Measurements from ENCODE around the gene INCENP.

The INCENP gene

DNA sequence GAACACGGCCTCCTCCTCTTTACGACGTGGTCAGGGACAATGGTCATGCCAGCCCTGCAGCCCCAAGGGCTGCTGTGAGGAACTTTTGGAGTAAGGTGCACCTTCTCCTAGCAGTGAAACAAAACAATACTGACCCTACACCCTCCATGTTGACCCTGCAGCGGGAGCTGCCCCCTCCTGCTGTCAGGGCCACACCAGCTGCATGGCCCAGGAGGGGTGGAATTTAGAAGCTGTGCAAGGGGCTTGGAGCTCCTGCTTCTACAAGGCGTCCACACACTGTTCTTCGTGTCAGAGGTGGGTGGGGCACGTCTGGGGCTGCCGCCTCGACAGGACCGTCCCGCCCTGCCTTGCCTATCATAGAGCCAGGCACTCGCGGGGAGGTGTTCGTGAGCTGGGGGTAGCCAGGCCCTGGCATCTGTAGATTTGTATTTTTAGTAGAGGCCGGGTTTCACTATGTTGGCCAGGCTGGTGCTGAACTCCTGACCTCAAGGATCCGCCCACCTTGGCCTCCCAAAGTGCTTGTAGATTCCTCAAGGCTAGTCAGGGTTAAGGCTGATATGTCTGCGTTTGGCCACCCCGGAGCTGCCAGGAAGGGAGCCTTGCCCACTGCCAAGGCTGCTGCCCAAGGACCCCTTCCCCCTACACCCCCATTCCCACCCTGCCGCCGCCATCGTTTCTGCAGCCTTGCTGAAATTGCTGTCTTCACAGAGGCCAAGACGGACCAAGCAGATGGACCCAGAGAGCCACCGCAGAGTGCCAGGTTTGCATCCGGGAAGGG lies 15.9 kb downstream of the INCENP start:
- Histone ChIP-seq H3K36me3 (replicated peaks; ENCODE audit: insufficient read depth, low read length) (peaks cover 4% of the 10 kb centered on the region; the same call in 1 of the 2 replicates), H3K79me2 (ENCODE audit: low read length) (peaks cover 49% of the 10 kb centered on the region), H3K4me2 (ENCODE audit: low read depth, low read length) (no peak overlapping the region), H2AFZ (ENCODE audit: low read length) (no peak overlapping the region), H3K27me3 (replicated peaks; ENCODE audit: insufficient read depth, low read length) (no peaks in the 10 kb centered on the region), H3K4me1 (ENCODE audit: low read length) (no peaks in the 10 kb centered on the region), H3K4me3 (ENCODE audit: low read length) (no peak overlapping the region), H3K27ac (ENCODE audit: low read length) (no peak overlapping the region), H3K9me3 (replicated peaks; ENCODE audit: insufficient read depth, low read length) (no peaks in the 10 kb centered on the region), H3F3A (ENCODE audit: insufficient read depth, low read length) (no peaks in the 10 kb centered on the region), H3K9me2 (replicated peaks; ENCODE audit: insufficient read depth, low read length) (no peaks in the 10 kb centered on the region), H4K20me1 (ENCODE audit: insufficient read depth, low read length) (no peaks in the 10 kb centered on the region), H3K9ac (ENCODE audit: low read length) (no peak overlapping the region)
- TF ChIP-seq, protein P1, sequence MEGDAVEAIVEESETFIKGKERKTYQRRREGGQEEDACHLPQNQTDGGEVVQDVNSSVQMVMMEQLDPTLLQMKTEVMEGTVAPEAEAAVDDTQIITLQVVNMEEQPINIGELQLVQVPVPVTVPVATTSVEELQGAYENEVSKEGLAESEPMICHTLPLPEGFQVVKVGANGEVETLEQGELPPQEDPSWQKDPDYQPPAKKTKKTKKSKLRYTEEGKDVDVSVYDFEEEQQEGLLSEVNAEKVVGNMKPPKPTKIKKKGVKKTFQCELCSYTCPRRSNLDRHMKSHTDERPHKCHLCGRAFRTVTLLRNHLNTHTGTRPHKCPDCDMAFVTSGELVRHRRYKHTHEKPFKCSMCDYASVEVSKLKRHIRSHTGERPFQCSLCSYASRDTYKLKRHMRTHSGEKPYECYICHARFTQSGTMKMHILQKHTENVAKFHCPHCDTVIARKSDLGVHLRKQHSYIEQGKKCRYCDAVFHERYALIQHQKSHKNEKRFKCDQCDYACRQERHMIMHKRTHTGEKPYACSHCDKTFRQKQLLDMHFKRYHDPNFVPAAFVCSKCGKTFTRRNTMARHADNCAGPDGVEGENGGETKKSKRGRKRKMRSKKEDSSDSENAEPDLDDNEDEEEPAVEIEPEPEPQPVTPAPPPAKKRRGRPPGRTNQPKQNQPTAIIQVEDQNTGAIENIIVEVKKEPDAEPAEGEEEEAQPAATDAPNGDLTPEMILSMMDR (IDR thresholded peaks at IDR 0.05; ENCODE audit: low read length): no peak
- no peak for TF ChIP-seq EZH2 (optimal IDR thresholded peaks at IDR 0.05; ENCODE audit: low read depth, low read length)
- no peak for DNase-seq

DNA sequence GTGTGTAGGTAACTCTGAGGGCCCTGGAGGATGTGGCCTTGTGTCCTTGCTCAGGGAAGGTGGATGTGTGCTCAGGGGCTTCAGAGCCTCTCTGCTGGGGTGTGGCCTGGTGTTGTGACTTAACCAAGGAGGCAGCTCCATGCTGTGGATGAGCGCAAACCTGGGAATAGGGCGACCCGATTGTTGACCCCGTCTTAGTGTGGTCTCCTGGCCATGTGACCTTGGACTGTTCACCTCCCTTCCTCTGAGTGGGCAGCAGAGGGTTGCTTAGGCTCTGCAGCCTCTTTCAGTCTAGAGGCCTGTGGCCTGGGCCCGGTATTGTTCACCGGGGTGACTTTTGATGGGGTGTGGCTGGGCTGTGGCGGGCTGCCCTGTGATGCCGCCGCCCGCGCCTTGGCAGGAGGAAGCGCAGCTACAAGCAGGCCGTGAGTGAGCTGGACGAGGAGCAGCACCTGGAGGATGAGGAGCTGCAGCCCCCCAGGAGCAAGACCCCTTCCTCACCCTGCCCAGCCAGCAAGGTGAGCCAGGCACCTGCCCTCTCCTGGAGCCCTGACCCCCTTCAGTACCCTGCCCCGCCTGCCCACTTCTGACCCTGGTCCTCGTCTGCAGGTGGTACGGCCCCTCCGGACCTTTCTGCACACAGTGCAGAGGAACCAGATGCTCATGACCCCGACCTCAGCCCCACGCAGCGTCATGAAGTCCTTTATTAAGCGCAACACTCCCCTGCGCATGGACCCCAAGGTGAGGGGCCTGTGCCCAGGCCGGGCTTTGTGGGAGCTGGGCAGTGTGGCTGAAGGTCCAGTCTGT lies 16.7 kb downstream of the INCENP start:
- Histone ChIP-seq H3K4me2 (ENCODE audit: low read depth, low read length) (no peak overlapping the region), H3K27ac (ENCODE audit: low read length) (no peak overlapping the region), H3K79me2 (ENCODE audit: low read length) (peaks cover 43% of the 10 kb centered on the region), H3K9me2 (replicated peaks; ENCODE audit: insufficient read depth, low read length) (no peaks in the 10 kb centered on the region), H3K9ac (ENCODE audit: low read length) (no peak overlapping the region), H2AFZ (ENCODE audit: low read length) (no peak overlapping the region), H3K9me3 (replicated peaks; ENCODE audit: insufficient read depth, low read length) (no peaks in the 10 kb centered on the region), H3K4me3 (ENCODE audit: low read length) (no peak overlapping the region), H4K20me1 (ENCODE audit: insufficient read depth, low read length) (no peaks in the 10 kb centered on the region), H3K27me3 (replicated peaks; ENCODE audit: insufficient read depth, low read length) (no peaks in the 10 kb centered on the region), H3F3A (ENCODE audit: insufficient read depth, low read length) (no peaks in the 10 kb centered on the region), H3K36me3 (replicated peaks; ENCODE audit: insufficient read depth, low read length) (peaks cover 4% of the 10 kb centered on the region; the same call in 1 of the 2 replicates), H3K4me1 (ENCODE audit: low read length) (no peaks in the 10 kb centered on the region)
- no peak for DNase-seq
- no peak for TF ChIP-seq EZH2 (optimal IDR thresholded peaks at IDR 0.05; ENCODE audit: low read depth, low read length)
- no peak for TF ChIP-seq EZH2phosphoT487 (IDR thresholded peaks at IDR 0.05; ENCODE audit: low read length)
- TF ChIP-seq, protein P1 (IDR thresholded peaks at IDR 0.05; ENCODE audit: low read length): no peak

DNA sequence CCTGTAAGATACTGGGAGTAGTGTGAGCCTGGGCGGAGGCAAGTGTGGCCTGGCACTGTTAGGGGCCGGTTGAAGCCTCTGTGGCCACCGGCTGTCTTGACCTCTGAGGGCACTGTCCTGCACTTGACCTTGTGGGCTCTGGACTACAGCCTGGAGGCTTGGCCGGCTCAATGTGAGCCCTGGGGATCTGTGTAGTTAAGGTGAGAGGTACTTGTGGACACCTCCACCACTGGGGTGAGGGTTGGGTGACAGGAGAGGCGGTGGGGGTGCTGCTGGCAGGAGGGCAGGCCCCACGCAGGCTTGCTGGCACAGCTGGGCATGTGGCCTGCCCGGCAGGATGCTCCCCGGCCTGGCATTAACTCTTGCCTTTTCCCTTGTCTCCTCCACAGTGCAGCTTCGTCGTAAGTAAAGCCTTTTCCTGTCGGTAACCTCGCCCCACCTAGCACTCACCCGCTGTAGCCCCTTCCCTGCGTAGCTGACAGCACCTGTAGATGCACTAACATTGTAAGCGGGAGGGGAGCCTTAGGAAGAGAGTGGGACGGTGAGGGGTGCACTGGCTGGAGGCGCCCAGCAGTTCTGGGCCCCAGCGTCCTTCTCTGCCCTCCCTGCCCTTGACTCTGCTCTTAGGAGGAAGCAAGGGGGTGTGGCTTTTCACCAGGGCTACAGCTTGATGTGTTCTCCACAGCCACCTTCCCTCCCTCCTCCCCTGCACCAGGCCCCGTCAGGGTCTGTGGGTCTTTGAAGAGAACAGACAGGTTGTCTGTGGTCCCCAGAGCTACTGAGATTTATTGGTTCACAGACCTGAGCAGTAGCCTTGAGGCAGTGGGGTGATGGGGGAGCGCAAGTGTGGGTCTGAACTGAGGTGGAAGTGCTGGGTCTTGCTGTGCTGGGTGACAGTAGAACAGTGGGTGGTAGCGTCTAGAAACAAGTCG lies 17.6 kb downstream of the INCENP start:
- Histone ChIP-seq H3K27me3 (replicated peaks; ENCODE audit: insufficient read depth, low read length) (no peaks in the 10 kb centered on the region), H3K4me1 (ENCODE audit: low read length) (no peaks in the 10 kb centered on the region), H3K9me2 (replicated peaks; ENCODE audit: insufficient read depth, low read length) (no peaks in the 10 kb centered on the region), H2AFZ (ENCODE audit: low read length) (no peak overlapping the region), H3K4me3 (ENCODE audit: low read length) (no peak overlapping the region), H3K4me2 (ENCODE audit: low read depth, low read length) (no peak overlapping the region), H3K9ac (ENCODE audit: low read length) (no peak overlapping the region), H3K79me2 (ENCODE audit: low read length) (peaks cover 35% of the 10 kb centered on the region), H3K27ac (ENCODE audit: low read length) (no peak overlapping the region), H3K36me3 (replicated peaks; ENCODE audit: insufficient read depth, low read length) (peaks cover 4% of the 10 kb centered on the region; the same call in 1 of the 2 replicates), H3F3A (ENCODE audit: insufficient read depth, low read length) (no peaks in the 10 kb centered on the region), H4K20me1 (ENCODE audit: insufficient read depth, low read length) (no peaks in the 10 kb centered on the region), H3K9me3 (replicated peaks; ENCODE audit: insufficient read depth, low read length) (no peaks in the 10 kb centered on the region)
- no peak for TF ChIP-seq EZH2phosphoT487 (IDR thresholded peaks at IDR 0.05; ENCODE audit: low read length)
- no peak for TF ChIP-seq EZH2 (optimal IDR thresholded peaks at IDR 0.05; ENCODE audit: low read depth, low read length)
- DNase-seq: no peak
